Left forelimb (tissue), 1 donor: ENCODE data around the gene ABCA2.
A peak's percentile ranks its signal among the peaks of the same experiment; 100 is the strongest.

ENCODE experiments used
- DNase-seq: peaks from one replicate; pipeline ENCODE4 v3.0.0-alpha.2; 2018; ENCODE audit warnings: low spot score

ABCA2 gene

GRCh38 chr9:137030538-137031527 is 2.8 kb upstream of the ABCA2 start:
- DNase-seq: no peak

- no peak for DNase-seq
Measured at GRCh38 chr9:137030006-137030405, 2.0 kb upstream of the ABCA2 start.

GRCh38 chr9:137029058-137029936 is 1.3 kb upstream of the ABCA2 start:
- peak; percentile 81 for DNase-seq

GRCh38 chr9:137028263-137029057 is 423 bp upstream of the ABCA2 start:
- DNase-seq: peak; percentile 77

GRCh38 chr9:137026828-137027227 is 1.2 kb downstream of the ABCA2 start:
- DNase-seq: no peak

GRCh38 chr9:137026384-137026783 is 1.7 kb downstream of the ABCA2 start:
- no peak for DNase-seq

GRCh38 chr9:137025517-137025966 is 2.5 kb downstream of the ABCA2 start:
- DNase-seq: no peak

- DNase-seq: no peak
Measured at GRCh38 chr9:137023583-137023991, 4.5 kb downstream of the ABCA2 start.

- DNase-seq: no peak
Measured at GRCh38 chr9:137023157-137023556, 4.9 kb downstream of the ABCA2 start.

GRCh38 chr9:137022662-137023008 is 5.4 kb downstream of the ABCA2 start:
- DNase-seq: no peak

GRCh38 chr9:137021979-137022661 is 5.9 kb downstream of the ABCA2 start:
- no peak for DNase-seq

GRCh38 chr9:137021568-137021978 is 6.5 kb downstream of the ABCA2 start:
- DNase-seq: no peak

- no peak for DNase-seq
Measured at GRCh38 chr9:137020771-137021567, 7.1 kb downstream of the ABCA2 start.

GRCh38 chr9:137019891-137020683 is 8.0 kb downstream of the ABCA2 start:
- DNase-seq: no peak

- DNase-seq: no peak
Measured at GRCh38 chr9:137018761-137019559, 9.1 kb downstream of the ABCA2 start.

GRCh38 chr9:137017791-137018497 is 10.1 kb downstream of the ABCA2 start:
- no peak for DNase-seq

- DNase-seq: no peak
Measured at GRCh38 chr9:137017071-137017470, 11.0 kb downstream of the ABCA2 start.

GRCh38 chr9:137016436-137016835 is 11.6 kb downstream of the ABCA2 start:
- DNase-seq: no peak
